22Rv1 (cell line): ENCODE data around the gene IQCK.
"Not testable (repeated sequence)": the region's sequence is repeated elsewhere in the genome, so short reads cannot be mapped to it uniquely, and the experiment has no call there.

Experiments
- H3K27ac ChIP-seq: fragments of 450-650 bp; 2 replicates; pipeline ENCODE4 v1.5.1; 2017
- ZFX ChIP-seq: fragments of 450-650 bp; IDR thresholded peaks from 2 replicates; pipeline ENCODE4 v1.6.1; 2017; ENCODE audit warnings: antibody characterized with exemption, borderline replicate concordance
- TF ChIP-seq, protein P1 (sequence below): fragments of 450-650 bp; IDR thresholded peaks from 2 replicates; pipeline ENCODE4 v1.5.1; 2017; ENCODE audit warnings: mild to moderate bottlenecking

The IQCK gene

GRCh38 chr16:19784183-19784736, 66.2 kb downstream of the IQCK start:
- H3K27ac ChIP-seq, result no peak overlapping the region
- TF ChIP-seq, protein P1, sequence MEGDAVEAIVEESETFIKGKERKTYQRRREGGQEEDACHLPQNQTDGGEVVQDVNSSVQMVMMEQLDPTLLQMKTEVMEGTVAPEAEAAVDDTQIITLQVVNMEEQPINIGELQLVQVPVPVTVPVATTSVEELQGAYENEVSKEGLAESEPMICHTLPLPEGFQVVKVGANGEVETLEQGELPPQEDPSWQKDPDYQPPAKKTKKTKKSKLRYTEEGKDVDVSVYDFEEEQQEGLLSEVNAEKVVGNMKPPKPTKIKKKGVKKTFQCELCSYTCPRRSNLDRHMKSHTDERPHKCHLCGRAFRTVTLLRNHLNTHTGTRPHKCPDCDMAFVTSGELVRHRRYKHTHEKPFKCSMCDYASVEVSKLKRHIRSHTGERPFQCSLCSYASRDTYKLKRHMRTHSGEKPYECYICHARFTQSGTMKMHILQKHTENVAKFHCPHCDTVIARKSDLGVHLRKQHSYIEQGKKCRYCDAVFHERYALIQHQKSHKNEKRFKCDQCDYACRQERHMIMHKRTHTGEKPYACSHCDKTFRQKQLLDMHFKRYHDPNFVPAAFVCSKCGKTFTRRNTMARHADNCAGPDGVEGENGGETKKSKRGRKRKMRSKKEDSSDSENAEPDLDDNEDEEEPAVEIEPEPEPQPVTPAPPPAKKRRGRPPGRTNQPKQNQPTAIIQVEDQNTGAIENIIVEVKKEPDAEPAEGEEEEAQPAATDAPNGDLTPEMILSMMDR, result no peak

DNA sequence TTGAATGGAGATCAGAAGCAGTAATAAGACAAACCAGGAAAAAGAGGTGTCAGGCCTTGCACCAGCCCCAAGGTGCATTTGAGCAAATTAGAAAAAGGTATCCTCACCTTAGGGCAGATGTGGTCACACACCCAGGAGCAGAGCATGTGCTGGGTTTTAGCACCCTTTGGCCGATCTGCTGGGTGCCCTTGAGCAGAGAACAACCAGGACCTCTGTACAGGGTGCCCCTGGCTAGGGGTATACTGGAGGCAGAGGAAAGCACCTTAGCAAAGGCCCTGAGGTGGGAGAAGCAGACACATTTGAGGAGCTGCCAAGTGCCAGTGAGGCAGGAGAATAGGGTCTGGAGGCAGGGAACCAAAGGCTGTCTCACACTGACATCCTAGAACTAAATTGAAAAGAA, 67.0 kb downstream of the IQCK start:
- H3K27ac ChIP-seq, result no peak overlapping the region
- no peak for TF ChIP-seq ZFX
- TF ChIP-seq, protein P1, result no peak

DNA sequence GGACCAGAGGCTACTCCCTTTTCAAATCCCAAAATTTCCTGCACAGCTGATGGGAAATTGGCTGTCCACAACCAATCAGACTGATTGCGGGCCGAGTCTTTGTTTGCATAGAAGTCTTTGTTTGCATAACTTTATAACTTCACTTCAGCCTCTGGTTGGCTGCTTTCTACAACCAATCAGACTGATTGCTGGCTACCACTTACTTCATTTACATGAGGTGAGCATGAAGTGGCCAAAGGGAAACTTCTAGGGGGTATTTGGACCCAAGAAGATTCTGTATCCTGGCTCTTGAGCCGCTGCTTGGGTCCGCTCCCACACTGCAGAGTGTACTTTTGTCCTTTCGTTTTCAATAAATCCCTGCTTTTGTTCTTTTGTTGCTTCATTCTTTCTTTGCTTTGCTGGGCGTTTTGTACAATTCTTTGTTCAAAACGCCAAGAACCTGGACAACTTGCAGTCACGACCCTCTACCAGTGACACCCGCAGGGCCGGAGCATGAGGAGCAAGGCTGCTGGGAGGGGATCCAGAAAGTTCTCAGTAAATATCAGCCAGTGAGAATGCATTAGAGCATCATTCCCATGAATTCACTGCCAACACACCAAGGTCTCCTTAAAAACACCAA, 67.5 kb downstream of the IQCK start:
- H3K27ac ChIP-seq, result no peak overlapping the region
- TF ChIP-seq, protein P1, result no peak
- TF ChIP-seq ZFX, result no peak

DNA sequence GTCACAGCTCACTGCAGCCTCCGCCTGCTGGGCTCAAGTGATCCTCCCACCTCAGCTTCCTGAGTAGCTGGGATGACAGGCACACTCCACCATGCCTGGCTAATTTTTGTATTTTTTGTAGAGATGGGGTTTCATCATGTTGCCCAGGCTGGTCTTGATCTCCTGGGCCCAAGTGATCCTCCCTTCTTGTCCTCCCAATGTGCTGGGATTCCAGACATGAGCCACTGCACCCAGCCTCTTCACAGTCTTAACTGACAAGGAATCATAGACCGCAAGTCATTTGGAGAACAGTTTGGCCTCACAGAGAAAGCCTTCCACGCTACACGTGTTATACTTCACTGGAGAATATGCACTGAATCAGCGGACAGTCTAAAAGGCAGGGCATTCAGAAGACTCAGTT, 83.3 kb downstream of the IQCK start:
- not testable (repeated sequence) for H3K27ac ChIP-seq

DNA sequence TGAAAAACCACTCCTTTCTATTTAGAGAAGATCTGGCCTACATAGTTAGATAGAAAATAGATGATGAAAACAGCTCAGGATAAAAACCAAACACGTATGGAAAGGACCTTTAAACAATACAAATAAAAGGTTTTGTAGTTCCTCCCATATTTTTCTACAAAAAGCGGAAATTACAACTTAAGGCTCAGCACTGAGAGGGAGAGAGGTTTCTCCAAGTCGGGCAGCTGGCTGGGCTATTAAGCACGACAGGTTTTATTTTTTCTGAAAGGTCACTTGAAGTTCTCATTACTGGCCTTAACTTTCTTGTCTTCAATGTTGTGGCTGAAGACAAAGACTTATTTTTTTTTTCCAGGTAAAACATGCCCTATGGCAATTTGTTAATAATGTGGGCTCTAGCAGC, 83.8 kb downstream of the IQCK start:
- not testable (repeated sequence) for H3K27ac ChIP-seq

DNA sequence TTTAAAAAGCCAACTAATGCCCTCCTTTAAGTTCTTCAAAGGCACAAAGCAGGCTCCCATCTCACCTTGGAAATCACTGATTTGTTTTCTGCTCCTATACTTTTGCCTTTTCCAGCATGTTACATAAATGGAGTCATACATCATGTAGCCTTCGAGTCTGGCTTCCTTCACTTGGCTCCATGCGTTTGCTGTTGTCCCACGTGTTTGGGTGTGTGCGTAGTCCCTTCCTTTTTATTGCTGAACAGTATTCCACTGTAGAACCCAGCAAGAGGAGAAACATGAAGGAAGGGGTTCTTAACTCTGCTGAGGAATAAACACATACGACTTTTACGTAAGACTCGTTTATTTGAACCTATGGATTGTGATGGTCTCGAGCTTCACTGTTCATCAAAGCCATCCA, 84.5 kb downstream of the IQCK start:
- H3K27ac ChIP-seq, result no peak overlapping the region
- no peak for TF ChIP-seq ZFX
- TF ChIP-seq, protein P1, result no peak

- H3K27ac ChIP-seq, result no peak overlapping the region
- TF ChIP-seq, protein P1, result no peak
- no peak for TF ChIP-seq ZFX
These were observed 86.7 kb downstream of the IQCK start for GRCh38 chr16:19804538-19805323.

- TF ChIP-seq ZFX, result no peak
- TF ChIP-seq, protein P1, result no peak
- no peak overlapping the region for H3K27ac ChIP-seq
These were observed 87.5 kb downstream of the IQCK start for GRCh38 chr16:19805459-19806162.
